Cardiac ventricle fibroblast (primary cell): ENCODE data around the gene NCS1. TPM values are rescaled to one million over a fixed set of nuclear protein-coding genes. Genes with fewer than 3 reads are reported as not detected.

ENCODE experiments used
- total RNA-seq: library from RNA; depleted of rRNA; stranded (reverse); fragments of >200 nt; gene quantifications from 2 replicates; pipeline ENCODE4 v1.2.3, GENCODE V29; 2015

The NCS1 gene
- total RNA-seq: 12.7 and 13.5 TPM in 2 replicates

DNA sequence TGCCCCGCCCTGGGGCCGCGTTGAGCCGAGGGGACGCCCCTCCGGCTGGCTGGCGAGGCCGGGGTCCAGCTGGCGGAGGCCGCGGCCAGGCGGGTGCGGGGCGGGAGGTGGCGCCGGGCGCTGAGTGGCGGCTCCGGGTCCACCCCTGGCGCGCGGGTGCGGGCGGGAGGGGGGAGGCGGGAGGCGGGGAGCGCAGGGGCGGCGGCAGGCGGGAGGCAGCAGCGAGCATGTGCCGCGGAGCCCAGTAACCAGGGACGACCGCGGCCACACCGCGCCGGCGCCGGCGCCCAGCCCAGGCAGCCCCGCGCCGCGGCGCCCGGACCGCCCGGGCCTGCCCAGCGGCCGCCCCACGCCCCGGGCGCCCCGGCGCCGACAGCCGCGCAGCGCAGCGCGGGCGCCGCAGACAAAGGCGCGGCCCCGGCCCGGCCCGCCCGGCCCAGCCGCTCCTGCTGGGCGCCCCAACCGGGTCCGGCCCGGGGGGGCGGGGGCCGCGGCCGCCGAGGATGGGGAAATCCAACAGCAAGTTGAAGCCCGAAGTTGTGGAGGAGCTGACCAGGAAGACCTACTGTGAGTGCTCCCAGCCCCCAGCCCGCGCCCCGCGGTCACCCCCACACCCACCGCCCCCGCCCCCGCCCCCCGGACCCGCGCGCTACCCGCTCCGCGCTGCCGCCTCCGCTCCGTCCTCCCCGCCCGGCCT, at the start of gene NCS1:
Gene NCS1 (plus strand): TSS at position 244 of the 697 bp plus-strand sequence. CDS start 260 bp downstream, at position 504.

DNA sequence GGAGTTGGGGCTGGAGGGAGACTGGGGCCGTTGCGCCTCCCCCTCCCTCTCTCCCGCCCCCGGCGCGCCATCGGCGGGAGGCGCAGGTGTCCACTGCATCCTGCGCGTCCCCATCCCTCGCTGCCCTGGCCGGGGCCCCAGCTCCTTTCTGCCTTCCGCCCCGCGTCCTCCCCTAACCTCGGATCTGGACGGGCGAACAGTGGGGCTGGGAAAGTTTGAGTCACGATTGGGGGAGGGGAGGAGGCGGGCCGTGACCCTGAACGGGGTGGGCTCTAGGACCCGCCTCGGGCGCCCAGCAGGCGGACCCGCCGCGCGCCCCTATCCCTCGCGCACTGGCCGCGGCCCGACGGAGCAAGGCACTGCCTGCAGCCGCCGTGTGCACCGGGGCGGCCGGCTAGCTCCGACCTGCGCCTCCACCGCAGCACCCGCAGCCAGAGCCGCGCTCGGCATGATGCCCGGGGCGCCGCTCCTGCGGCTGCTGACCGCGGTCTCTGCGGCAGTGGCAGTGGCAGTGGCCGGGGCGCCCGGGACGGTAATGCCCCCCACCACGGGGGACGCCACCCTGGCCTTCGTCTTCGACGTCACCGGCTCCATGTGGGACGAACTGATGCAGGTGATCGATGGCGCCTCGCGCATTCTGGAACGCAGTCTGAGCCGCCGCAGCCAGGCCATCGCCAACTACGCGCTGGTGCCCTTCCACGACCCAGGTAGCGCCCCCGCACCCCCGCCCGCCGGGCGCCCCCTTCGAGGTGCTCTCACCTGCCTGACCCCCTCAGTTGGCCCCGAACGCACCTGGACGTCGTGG, 93.4 kb downstream of the NCS1 start, which contains the start of gene HMCN2:
Gene HMCN2 (plus strand): TSS at position 330 of the 805 bp plus-strand sequence. CDS start 119 bp downstream, at position 449.

Other genes with a start within 250 kb of the NCS1 start
- 24.0 and 26.8 TPM in 2 replicates for gene FNBP1, start 129.2 kb upstream of the NCS1 start, total RNA-seq
- 21.7 and 23.6 TPM in 2 replicates for gene GPR107, start 118.5 kb upstream of the NCS1 start, total RNA-seq
- 0.06 TPM in 1 of 2 replicates, not detected in the other for gene HMCN2, start 93.4 kb downstream of the NCS1 start, total RNA-seq